NCI-H774 (cell line): ENCODE measurements around the gene USP46.

Source experiments
- DNase-seq: peaks from one replicate; lab custom pipeline; 2025; lab: John Stamatoyannopoulos, UW

Gene USP46

GRCh38 chr4:52618795-52619590 is 40.1 kb downstream of the USP46 start:
- DNase-seq = no peak

- no peak for DNase-seq
Observed at GRCh38 chr4:52617336-52618020, 41.6 kb downstream of the USP46 start.

DNA sequence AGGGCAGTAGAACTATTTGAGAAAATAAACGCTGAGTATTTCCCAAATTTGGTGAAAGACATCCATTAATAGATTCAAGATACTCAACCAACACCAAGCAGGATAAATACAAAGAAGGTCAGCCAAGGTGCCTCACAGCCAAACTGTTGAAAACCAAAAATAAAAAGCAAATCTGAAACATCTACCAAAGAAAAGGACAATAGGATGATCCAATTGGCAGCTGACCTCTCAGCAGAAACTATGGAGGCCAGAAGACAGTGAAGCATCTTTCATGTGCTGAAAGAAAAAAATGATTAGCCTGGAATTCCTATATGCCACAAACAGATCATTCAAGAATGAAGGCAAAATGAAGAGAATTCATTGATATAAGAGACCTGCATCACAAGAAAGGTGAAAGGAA is 44.9 kb downstream of the USP46 start:
- no peak for DNase-seq

GRCh38 chr4:52612341-52612740 is 46.8 kb downstream of the USP46 start:
- DNase-seq = no peak

- no peak for DNase-seq
Observed at GRCh38 chr4:52611030-52611555, 48.0 kb downstream of the USP46 start.

DNA sequence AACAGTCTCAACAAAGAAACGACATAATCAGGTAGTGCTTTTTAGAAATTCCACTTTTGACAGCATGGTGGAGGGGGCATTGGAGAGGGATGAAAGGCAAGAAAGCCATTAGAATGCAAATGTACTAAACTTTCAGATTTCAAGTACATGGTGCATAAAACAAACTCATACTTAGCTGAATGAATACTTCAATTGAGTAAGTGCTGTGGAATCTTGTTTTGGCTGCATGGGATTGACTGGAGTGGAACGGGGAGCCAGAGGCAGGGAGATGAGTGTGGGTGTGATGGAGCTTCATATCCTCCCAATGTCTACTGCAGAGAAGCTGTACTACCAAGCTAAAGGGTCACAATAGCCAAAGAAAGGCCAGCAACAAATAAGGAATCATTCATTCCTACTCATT is 52.4 kb downstream of the USP46 start:
- no peak for DNase-seq

GRCh38 chr4:52606040-52606439 is 53.1 kb downstream of the USP46 start:
- DNase-seq = no peak

- DNase-seq = no peak
Observed at GRCh38 chr4:52604215-52604614, 54.9 kb downstream of the USP46 start.

GRCh38 chr4:52600275-52600674 is 58.8 kb downstream of the USP46 start:
- DNase-seq = no peak

DNA sequence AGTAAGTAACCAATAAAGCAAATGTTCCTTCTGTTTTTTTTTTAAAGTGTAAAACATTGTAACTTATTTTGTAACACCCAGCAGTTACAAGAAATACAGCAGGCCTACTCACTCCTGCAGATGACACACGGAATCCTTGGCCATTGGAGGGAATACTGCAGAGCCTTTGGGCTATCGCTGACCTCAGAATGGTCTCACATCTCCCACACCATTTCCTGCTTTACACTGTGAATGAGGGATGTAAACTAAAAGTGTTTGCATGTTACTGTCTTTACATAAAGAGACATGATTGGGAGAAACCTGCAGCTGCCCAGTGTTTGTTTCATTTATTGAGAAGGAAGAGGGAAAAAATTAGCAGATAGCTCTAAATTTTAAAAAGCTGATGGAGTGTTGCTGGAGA is 64.1 kb downstream of the USP46 start:
- peak; percentile 1 for DNase-seq

DNA sequence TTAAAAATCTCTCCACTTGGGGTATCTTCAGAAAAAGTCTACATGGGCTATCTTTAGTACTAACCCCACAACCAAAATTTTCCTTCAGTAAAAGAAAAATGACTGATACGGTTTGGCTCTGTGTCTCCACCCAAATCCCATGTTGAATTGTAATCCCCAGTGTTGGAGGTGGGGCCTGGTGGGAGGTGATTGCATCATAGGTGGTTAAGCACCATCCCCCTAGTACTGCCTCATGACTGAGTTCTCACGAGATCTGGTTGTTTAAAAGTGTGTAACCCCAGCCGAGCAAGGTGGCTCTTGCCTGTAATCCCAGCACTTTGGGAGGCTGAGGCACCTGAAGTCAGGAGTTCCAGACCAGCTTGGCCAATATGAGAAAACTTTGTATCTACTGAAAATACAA is 66.8 kb downstream of the USP46 start:
- no peak for DNase-seq

- no peak for DNase-seq
Observed at GRCh38 chr4:52588771-52589591, 70.1 kb downstream of the USP46 start.

DNA sequence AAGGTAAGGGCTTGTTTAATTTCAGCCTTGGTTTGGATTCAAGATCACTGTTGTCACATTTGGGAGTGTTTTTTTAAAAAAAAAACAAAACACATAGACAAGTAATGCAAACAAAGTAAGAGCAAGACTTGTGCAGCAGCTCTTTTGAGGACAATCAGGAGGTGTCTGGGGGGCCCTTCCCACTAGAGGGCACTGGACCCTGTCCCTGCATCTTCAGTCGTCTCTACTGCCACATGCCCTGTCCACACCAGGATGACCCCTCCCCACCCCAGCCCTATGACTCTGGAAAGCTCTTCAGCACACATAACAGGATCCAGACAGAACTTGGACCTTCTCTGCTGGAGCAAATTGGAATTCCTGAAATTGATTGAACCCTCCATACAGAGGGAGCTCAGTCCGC is 71.0 kb downstream of the USP46 start:
- no peak for DNase-seq

DNA sequence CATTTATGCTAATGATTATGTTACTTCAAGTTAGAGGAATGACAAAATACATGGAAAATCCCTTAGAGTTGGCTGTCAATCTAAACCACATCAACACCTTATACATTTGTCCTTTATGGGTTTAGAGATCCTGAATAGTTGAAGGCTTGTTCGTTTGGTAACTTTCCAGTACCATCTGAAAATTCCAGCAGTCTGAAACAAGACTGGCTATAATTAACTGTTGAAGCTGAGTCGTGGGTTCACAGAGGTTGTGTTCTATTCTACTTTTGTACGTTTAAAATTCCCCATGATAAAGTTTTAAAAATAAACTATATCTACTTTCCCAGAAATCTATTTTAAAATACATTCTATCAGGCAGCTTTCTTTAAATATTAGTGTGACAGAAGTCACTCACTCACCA is 73.0 kb downstream of the USP46 start:
- no peak for DNase-seq

- DNase-seq = no peak
Observed at GRCh38 chr4:52585379-52585778, 73.7 kb downstream of the USP46 start.

DNA sequence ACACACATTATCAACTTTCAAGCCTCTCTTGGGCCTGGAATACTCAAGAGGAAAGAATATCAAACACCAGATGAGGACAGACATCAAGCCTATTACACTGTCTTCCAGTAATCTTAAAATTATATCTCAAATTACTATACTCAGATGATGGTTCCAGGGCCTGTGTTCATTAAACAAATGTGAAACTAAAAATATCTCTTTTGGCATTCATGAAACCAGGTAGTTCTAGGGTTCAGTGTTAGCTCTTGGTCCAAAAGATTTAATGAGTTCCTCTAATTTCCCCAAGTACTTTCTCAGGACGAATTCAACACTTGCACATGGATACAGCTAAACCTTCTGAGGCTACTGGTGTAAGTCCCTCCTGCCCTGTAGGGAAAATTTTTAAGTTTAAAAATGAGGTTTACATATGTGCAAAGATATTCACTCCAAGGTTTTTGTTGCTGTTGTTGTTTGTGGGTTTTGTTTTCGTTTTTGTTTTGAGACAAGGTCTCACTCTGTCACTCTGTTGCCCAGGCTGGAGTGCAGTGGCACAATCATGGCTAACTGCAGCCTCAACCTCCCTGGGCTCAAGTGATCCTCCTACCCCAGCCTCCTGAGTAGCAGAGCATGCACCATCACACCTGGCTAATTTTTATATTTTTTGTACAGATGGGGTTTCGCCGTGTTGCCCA is 79.4 kb downstream of the USP46 start:
- DNase-seq = no peak

DNA sequence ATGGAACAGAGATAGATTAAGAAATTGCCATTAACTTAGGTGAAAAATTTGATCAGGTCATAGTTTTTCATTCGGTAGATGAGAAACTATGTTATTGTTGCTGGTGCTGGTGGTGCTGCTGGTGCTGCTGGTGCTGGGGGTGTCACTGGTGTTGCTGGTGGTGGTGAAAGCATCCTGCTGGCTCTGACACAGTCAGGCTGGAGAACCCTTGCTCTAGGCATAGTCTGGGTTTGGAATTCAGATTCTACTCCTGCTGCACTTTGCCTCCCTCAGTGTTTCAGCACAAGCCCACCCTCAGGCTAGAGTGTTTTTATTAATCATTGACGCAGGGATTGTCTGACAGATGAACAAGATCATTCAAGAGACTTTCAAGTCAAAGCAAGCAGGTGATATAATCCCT is 80.2 kb downstream of the USP46 start:
- no peak for DNase-seq

DNA sequence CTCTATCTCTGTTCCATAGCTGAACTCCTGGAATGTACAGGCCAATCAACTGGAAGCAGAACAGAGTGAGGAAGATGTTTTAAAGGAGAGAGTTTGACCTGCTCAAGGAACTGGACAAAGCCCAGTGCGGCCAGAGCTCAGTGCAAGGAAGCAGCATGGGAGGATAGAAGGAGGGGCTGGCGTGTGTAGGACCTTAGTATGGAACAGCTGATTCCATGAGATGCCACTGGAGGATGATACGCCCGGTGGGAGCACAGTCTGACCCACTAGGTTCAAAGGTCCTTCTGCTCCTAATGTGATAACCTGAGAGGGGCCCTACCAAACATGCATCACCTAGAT is 81.5 kb downstream of the USP46 start:
- no peak for DNase-seq

- DNase-seq = no peak
Observed at GRCh38 chr4:52576961-52577623, 82.0 kb downstream of the USP46 start.

DNA sequence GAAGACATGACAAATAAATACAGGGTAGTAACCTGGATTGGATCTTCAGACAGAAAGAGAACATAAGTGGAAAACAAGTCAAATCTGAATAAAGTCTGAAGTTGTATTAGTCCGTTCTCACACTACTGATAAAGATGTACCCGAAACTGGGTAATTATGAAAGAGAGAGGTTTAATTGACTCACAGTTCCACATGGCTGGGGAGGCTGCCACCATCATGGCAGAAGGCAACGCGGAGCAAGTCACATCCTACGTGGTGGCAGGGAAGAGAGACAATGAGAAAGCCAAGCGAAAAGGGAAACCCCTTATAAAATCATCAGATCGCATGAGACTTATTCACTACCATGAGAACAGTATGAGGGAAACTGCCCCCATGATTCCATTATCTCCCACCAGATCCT is 82.8 kb downstream of the USP46 start:
- DNase-seq = no peak

DNA sequence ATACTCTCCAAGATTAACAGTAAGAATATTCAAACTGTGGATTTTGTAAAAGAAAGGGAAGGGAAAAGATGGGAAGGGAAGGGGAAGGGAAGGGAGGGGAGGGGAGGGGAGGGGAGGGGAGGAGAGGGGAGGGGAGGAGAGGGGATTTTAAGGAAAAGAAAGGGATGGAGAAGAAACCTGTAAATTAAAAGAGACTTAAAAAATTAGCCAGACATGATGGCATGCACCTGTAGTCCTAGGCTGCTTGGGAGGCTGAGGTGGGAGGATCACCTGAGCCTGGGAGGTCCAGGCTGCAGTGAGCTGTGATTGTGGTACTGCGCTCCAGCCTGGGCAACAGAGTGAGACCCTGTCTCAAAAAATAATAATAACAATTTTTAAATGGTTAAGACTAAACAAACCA is 83.7 kb downstream of the USP46 start:
- no peak for DNase-seq

DNA sequence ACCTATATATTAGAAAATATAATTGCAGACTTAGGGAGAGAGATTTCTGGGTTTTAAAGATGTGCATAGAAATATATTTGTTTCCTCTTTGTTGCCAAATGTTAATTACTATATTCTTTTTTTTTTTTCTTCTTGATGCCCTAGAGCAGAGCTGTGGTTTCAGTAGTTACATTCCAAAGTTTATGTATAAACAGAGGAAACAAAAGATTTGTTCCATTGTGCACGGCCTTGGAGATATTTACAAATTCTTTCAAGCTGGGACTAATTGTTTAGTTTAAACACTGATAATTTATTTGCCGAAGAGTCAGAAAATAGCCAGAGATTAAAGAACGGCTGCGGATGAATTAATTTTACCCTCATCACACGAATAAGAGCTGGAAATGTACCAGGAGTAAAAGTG is 85.1 kb downstream of the USP46 start:
- DNase-seq = peak; percentile 10
